DMS 273 treated with DMSO at 0.1 percent for 48 hours (cell line): ENCODE measurements around the gene QRFPR.
"Not testable (repeated sequence)": the region's sequence is repeated elsewhere in the genome, so short reads cannot be mapped to it uniquely, and the experiment has no call there.

Experiments
- DNase-seq: peaks from one replicate; lab custom pipeline; 2025; lab: John Stamatoyannopoulos, UW

QRFPR gene

DNA sequence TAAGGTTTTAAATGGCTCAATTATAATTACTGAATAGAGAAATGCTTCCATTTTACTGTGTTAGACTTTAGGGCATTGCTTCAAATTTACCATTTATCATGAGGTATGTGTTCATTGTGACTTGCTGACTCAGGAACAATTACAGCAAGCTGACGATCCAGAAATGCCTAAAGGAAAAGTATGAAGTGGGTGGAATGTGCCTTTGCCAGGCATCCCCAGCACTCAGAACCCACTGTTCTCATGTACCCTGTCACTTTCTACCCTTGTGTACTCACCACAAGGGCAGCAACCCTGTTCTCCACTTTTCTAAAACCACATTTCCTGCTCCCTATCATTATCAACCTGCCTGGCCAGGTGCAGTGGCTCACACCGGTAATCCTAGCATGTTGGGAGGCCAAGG lies 41.5 kb downstream of the QRFPR start:
- no peak for DNase-seq

DNA sequence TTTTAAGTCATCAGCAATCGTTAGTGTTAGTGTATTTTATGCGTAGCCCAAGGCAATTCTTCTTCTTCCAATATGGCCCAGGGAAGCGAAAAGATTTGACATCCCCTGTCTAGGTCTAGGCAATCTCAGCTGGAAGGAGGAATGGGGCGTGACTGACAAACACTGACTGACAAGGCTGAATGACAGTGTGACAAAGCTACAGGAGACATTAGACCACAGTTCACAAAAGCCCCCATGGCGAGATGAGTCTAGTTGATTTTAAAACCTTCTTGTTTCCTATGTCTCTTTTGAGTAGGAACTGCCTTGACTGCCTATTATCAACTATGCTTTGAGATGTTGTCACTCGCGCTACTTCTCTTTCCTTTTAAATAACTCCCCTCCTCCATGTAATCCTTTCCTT lies 42.3 kb downstream of the QRFPR start:
- no peak for DNase-seq

DNA sequence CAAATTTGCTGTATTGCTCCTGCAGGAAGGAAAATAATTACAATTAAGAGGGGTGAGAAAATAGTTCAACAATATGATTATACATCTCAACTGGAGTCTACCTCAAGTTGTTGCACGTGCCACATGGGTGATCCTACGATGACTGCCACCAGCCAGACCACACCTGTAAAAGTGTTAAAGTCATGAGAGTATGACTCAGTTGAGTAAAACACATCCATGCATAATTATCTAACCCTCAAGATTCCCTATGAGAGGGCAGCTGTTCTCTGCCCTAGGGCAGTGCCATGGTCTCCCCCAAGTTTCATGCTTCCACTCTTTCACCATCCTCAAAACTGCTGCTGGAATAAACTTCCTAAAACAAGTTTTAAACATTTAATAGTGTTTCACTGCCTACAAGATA lies 44.1 kb downstream of the QRFPR start:
- no peak for DNase-seq

DNA sequence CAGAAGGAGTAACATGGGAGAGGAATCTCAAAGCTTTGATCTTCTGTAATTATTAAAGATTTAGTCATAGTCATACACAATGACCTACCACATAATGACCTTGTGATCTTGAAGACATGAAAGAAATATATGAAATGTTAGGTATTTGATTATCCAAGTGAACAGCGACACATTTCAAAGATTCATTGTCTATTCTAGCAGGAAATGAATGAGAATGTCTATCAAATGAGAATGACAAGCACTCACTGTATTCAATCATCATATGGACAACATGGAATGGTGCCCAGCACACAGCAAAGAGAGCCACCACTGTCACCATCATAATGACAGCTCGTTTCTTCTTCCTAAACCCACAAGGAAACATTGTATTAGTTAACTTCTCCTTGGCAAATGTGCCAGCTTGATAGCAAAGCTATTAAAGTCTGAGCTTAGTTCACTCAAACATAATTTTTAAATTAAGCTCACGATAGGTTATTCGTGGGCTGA lies 50.6 kb downstream of the QRFPR start:
- no peak for DNase-seq

- no peak for DNase-seq
Measured at GRCh38 chr4:121326597-121326996, 54.2 kb downstream of the QRFPR start.

GRCh38 chr4:121324331-121324730 lies 56.5 kb downstream of the QRFPR start:
- DNase-seq, result no peak

DNA sequence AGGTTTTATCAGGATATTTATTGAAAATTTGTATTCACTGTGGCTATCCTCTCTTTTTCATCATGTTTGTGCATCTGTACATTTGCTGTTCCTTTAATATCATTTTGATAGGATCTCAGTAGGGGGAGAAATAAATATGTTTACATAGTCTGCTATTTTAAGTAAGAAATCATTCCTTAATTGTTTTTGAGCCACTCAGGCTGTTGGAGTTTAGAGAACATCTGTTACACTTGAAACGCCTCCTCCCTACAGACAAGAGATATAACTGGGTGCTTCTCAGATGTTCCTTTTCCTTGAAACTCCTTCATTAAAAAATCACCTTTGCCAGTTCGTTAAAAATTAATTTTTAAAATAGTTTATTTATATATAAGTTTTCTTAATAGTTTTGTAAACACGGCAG lies 59.4 kb downstream of the QRFPR start:
- peak; percentile 9 for DNase-seq

DNA sequence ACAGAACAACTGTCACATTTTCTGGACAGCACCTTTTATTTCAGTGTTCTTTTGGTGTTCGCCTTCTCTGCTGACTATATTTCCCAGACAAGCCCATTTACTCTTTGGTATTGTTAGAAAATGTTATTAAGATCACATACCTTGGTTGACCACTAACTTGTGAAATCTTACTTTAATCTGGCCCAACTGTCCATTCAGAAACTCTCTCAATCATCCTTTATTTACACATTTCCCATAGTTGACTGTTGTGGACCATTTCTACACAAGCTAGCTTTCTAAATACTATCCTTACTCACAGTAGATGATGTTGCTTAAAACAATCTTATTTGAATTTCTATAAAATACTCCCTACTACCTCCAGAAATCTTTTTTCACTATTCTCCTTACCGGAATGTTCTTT lies 64.7 kb downstream of the QRFPR start:
- no peak for DNase-seq

DNA sequence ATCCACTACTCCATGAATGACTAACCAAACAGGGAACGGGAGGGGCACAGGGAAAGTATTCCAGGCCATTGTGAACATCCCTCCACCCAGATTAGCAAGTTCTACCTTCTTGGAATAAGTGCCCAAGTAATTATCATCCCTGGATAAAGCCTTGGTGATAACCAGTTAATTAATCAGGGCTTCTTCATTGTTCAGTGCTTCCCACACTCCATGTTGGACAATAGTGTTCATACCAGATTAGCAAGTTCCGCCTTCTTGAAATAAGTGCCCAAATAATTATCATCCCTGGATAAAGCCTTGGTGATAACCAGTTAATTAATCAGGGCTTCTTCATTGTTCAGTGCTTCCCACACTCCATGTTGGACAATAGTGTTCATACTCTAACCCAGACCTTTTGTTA lies 67.4 kb downstream of the QRFPR start:
- not testable (repeated sequence) for DNase-seq

DNA sequence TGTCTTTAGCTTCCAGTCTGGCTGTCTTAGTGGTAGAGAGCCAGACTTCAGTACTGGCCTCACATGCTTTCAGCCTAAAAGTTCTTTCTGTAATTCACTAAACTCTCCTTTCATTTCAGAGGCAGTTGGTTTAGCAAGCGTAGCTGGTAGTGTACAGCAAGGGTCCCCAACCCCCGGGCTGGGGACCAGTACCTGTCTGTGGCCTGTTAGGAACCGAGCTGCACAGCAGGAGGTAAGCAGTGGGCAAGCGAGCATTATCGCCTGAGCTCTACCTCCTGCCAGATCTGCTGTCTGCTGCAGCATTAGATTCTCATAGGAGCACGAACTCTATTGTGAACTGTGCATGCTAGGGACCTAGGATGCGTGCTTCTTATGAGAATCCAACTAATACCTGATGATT lies 72.0 kb downstream of the QRFPR start:
- DNase-seq, result no peak

GRCh38 chr4:121308328-121308663 lies 72.5 kb downstream of the QRFPR start:
- DNase-seq, result no peak

DNA sequence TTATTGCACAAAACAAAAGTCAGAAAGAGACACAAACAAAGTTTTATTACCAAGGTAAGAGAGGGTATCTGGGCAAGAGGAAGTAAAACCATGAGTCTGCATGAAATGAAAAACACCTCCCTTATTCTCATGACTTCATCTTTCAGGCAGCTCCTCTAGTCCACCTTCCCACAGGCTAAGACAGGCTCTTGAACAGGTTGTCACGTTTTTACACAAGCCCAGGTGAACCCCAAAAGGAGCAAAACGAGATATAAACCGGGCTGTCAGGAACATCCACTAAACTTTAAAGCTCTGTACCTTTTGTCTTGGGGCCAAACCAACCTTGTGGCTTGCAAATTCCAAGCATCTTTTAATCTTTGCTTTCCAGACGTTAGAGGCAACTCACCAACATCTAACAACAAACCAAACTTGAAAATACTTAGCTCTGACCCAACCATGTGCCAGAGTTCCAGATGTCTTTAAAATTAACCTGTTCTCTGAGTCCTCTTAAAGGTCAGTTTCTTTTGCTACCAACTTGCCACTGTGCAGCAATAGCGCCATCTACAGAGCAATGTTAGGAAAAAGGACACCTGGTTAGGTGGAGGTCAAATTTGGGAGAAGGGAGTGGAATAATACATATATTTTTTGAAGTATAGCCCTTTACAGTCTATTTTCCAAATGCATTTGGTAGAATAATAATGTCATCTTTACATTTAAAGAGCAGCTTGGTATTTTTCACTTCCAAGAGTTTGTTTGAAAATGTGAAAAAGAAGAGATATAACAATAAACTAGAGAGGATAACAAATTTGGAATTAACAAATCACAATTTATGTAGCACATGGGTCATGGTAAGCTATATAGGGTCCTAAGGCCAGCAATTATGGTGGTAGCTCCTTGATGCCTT lies 73.1 kb downstream of the QRFPR start:
- no peak for DNase-seq

GRCh38 chr4:121306931-121307330 lies 73.9 kb downstream of the QRFPR start:
- no peak for DNase-seq

- no peak for DNase-seq
Measured at GRCh38 chr4:121304893-121305292, 75.9 kb downstream of the QRFPR start.

- no peak for DNase-seq
Measured at GRCh38 chr4:121299367-121299766, 81.5 kb downstream of the QRFPR start.

DNA sequence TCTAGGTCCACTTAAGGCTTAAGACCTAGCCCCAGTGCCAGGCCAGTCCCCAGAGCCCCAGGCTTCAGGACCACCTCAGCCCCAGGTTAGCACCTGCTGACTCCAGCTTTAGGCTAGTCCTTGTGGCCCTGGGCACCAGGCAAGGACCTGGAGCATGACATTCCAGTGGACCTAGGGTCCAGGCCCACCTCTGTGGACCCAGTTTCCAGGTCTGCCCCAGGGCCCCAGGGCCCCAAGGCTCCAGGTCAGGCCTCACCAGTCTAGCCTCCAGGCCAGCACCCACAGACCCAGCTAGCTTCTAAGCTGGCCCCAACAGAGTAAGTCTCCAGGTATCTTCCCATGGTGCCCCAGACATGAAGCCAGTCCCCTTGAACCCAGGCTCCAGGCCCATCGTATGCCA lies 97.5 kb downstream of the QRFPR start:
- DNase-seq, result no peak

- no peak for DNase-seq
Measured at GRCh38 chr4:121280425-121280824, 100.4 kb downstream of the QRFPR start.

- no peak for DNase-seq
Measured at GRCh38 chr4:121278811-121279368, 101.9 kb downstream of the QRFPR start.
